GM12864 (cell line): Measurements from ENCODE around the gene NCLN.

Experiments used
- DNase-seq: peaks from one replicate; pipeline ENCODE4 v3.0.0-alpha.2; 2011; ENCODE audit warnings: low read depth
- H3K4me3 ChIP-seq: 2 replicates; pipeline ENCODE4 v1.5.1; 2011; ENCODE audit warnings: mild to moderate bottlenecking, low read depth, low read length, control low read depth
- CTCF ChIP-seq: IDR thresholded peaks from 2 replicates; pipeline ENCODE4 v1.5.1; 2011; ENCODE audit warnings: low read depth, mild to moderate bottlenecking, moderate library complexity, low read length, control low read depth, inconsistent platforms; ENCODE audit errors: missing control alignments

Gene NCLN

GRCh38 chr19:3239367-3239766, 53.6 kb downstream of the NCLN start:
- no peak for DNase-seq
- no peak overlapping the region for H3K4me3 ChIP-seq
- no peak for TF ChIP-seq CTCF

- H3K4me3 ChIP-seq, result no peak overlapping the region
- TF ChIP-seq CTCF, result no peak
- no peak for DNase-seq
These were observed 58.3 kb downstream of the NCLN start for GRCh38 chr19:3243819-3244700.

GRCh38 chr19:3245050-3245449, 59.3 kb downstream of the NCLN start:
- no peak for TF ChIP-seq CTCF
- no peak overlapping the region for H3K4me3 ChIP-seq
- no peak for DNase-seq

GRCh38 chr19:3248728-3249326, 63.1 kb downstream of the NCLN start:
- DNase-seq, result no peak
- no peak overlapping the region for H3K4me3 ChIP-seq

GRCh38 chr19:3249408-3249807, 63.7 kb downstream of the NCLN start:
- TF ChIP-seq CTCF, result no peak
- DNase-seq, result no peak
- H3K4me3 ChIP-seq, result no peak overlapping the region

More at GRCh38 chr19:3248728-3249326, 63.1 kb downstream of the NCLN start:
- no peak for TF ChIP-seq CTCF

GRCh38 chr19:3250675-3251074, 64.9 kb downstream of the NCLN start:
- no peak overlapping the region for H3K4me3 ChIP-seq
- TF ChIP-seq CTCF, result peak; percentile 78
- DNase-seq, result no peak
